GM12878 (cell line): ENCODE measurements around the gene ZNF385C. TPM values are rescaled to one million over a fixed set of nuclear protein-coding genes. Genes with fewer than 3 reads are reported as not detected.

ENCODE experiments used
- ATAC-seq: fragments of 200-7000 bp; cut with Tn5 transposase; 3 replicates; pipeline ENCODE4 v1.9.1; 2020; ENCODE audit warnings: mild to moderate bottlenecking, moderate library complexity
- BruUV-seq: library from RNA; stranded (reverse); fragments of 400-500 nt; replicated peaks from 2 replicates; lab custom pipeline; 2021; lab: Mats Ljungman, UMichigan
- CTCF ChIA-PET: fragments of 300-600 bp; sonication (Branson Sonifier 250); formaldehyde crosslinking; extraction: SDS; loops from one replicate; lab custom pipeline; 2021; ENCODE audit warnings: inconsistent platforms; lab: Yijun Ruan, JAX
- POLR2A ChIA-PET: fragments of 350-600 bp; formaldehyde crosslinking; extraction: SDS; loops from one replicate; lab custom pipeline; 2021; ENCODE audit warnings: inconsistent platforms; lab: Charles Lee
- RAD21 ChIA-PET: fragments of 300-600 bp; sonication (Branson Sonifier 250); formaldehyde crosslinking; loops from one replicate; lab custom pipeline; 2023; ENCODE audit warnings: antibody characterized with exemption; ENCODE audit not compliant: unreplicated experiment; lab: Charles Lee
- SMC1A ChIA-PET: fragments of 300-600 bp; sonication (Branson Sonifier 250); formaldehyde crosslinking; loops from one replicate; lab custom pipeline; 2023; ENCODE audit not compliant: unreplicated experiment, uncharacterized antibody; lab: Charles Lee
- DNase-seq: peaks from one replicate; pipeline ENCODE4 v3.0.0-alpha.2; 2011; ENCODE audit warnings: low read depth, low spot score
- FAIRE-seq: peaks from 3 replicates; lab custom pipeline; 2011; peaks lifted over from hg19 to GRCh38; lab: Jason Lieb, UNC
- H2AFZ ChIP-seq: 2 replicates; pipeline ENCODE4 v1.6.0; 2011; ENCODE audit warnings: low read depth, low read length, control low read depth; ENCODE audit not compliant: control insufficient read depth
- H3K27ac ChIP-seq: 2 replicates; pipeline ENCODE4 v1.5.1; 2011; ENCODE audit warnings: control low read depth; ENCODE audit not compliant: control insufficient read depth, insufficient read depth
- H3K27me3 ChIP-seq, 2 experiments: replicated peaks in 1 of 2; 2 replicates each; pipeline versions ENCODE4 v1.6.0 to v1.6.1; 2011; ENCODE audit warnings: low read length in 1 of 2; ENCODE audit not compliant: control insufficient read depth in 2 of 2, insufficient read depth in 2 of 2
- H3K36me3 ChIP-seq, 2 experiments: 2 replicates each; pipeline ENCODE4 v1.5.1; 2011; ENCODE audit warnings: low read length in 1 of 2; ENCODE audit not compliant: control insufficient read depth in 2 of 2, insufficient read depth in 2 of 2
- H3K4me1 ChIP-seq: 2 replicates; pipeline ENCODE4 v1.6.1; 2011; ENCODE audit warnings: mild to moderate bottlenecking, low read length, moderate library complexity, mixed read lengths; ENCODE audit not compliant: control insufficient read depth, insufficient read depth
- H3K4me2 ChIP-seq: 2 replicates; pipeline ENCODE4 v1.6.0; 2011; ENCODE audit warnings: control low read depth; ENCODE audit not compliant: control insufficient read depth, insufficient read depth
- H3K4me3 ChIP-seq: fragments of 200-600 bp; sonication (generic); 2 replicates; pipeline ENCODE4 v1.5.1; 2016
- H3K79me2 ChIP-seq: 2 replicates; pipeline ENCODE4 v1.6.0; 2011; ENCODE audit warnings: low read length; ENCODE audit not compliant: control insufficient read depth, insufficient read depth
- H3K9ac ChIP-seq: 2 replicates; pipeline ENCODE4 v1.8.0; 2011; ENCODE audit warnings: low read length, control low read depth, mixed read lengths; ENCODE audit not compliant: control insufficient read depth, insufficient read depth
- H3K9me3 ChIP-seq: replicated peaks from 3 replicates; pipeline ENCODE4 v1.5.1; 2011; ENCODE audit warnings: mild to moderate bottlenecking, low read length; ENCODE audit not compliant: control insufficient read depth, insufficient read depth
- H4K20me1 ChIP-seq: 2 replicates; pipeline ENCODE4 v1.6.0; 2011; ENCODE audit not compliant: control insufficient read depth, insufficient read depth
- BACH1 ChIP-seq: fragments of 450-650 bp; IDR thresholded peaks from 2 replicates; pipeline ENCODE4 v1.6.1; 2017; ENCODE audit warnings: mild to moderate bottlenecking, borderline replicate concordance
- ESRRA ChIP-seq: IDR thresholded peaks from 2 replicates; pipeline ENCODE4 v1.6.1; 2012; ENCODE audit warnings: mild to moderate bottlenecking, low read length, improper control_type of control experiment
- IRF3 ChIP-seq: fragments of 450-650 bp; IDR thresholded peaks from 2 replicates; pipeline ENCODE4 v1.6.1; 2014; ENCODE audit warnings: mild to moderate bottlenecking
- NBN ChIP-seq: fragments of 450-650 bp; IDR thresholded peaks from 2 replicates; pipeline ENCODE4 v1.6.1; 2016
- NRF1 ChIP-seq: conservative IDR thresholded peaks from 2 replicates; pipeline ENCODE4 v1.6.1; 2011; ENCODE audit warnings: mild to moderate bottlenecking, low read depth, low read length, improper control_type of control experiment
- PML ChIP-seq: IDR thresholded peaks from 2 replicates; pipeline ENCODE4 v1.6.1; 2012; ENCODE audit warnings: low read length, inconsistent platforms
- REST ChIP-seq: IDR thresholded peaks from 2 replicates; pipeline ENCODE4 v1.6.1; 2012; ENCODE audit warnings: mild to moderate bottlenecking, low read depth, low read length
- SMARCA5 ChIP-seq: fragments of 450-650 bp; IDR thresholded peaks from 2 replicates; pipeline ENCODE4 v1.6.1; 2017; ENCODE audit warnings: mild to moderate bottlenecking
- SP1 ChIP-seq: IDR thresholded peaks from one replicate; pipeline ENCODE4 v1.6.1; 2011; ENCODE audit warnings: low read depth, low read length
- STAT1 ChIP-seq: fragments of 450-650 bp; conservative IDR thresholded peaks from 2 replicates; pipeline ENCODE4 v1.6.1; 2014; ENCODE audit warnings: antibody characterized with exemption, mild to moderate bottlenecking
- TCF12 ChIP-seq: IDR thresholded peaks from 2 replicates; pipeline ENCODE4 v1.6.1; 2011; ENCODE audit warnings: low read depth, mild to moderate bottlenecking, low read length
- USF2 ChIP-seq: IDR thresholded peaks from 2 replicates; pipeline ENCODE4 v1.6.1; 2011; ENCODE audit warnings: low read depth, low read length, improper control_type of control experiment, borderline replicate concordance
- ZBTB4 ChIP-seq: fragments of 450-650 bp; formaldehyde crosslinking; IDR thresholded peaks from 2 replicates; pipeline ENCODE4 v1.4.0; 2022; ENCODE audit warnings: mild to moderate bottlenecking, moderate library complexity
- ZNF207 ChIP-seq: fragments of 450-650 bp; IDR thresholded peaks from 2 replicates; pipeline ENCODE4 v1.6.1; 2014; ENCODE audit warnings: antibody characterized with exemption, mild to moderate bottlenecking, borderline replicate concordance
- WGBS: methylation state at CpG from one replicate; pipeline ENCODE4 v1.1.6; 2016; ENCODE audit warnings: low lambda C conversion rate; ENCODE audit not compliant: insufficient replicate concordance, insufficient coverage; ENCODE audit errors: missing lambda C conversion rate; 5-methylcytosine and 5-hydroxymethylcytosine counted together
- in situ Hi-C: fragments of 300-500 bp; cut with MboI; formaldehyde crosslinking; loops from 9 replicates; pipeline ENCODE4 v1.14.3; 2018; ENCODE audit warnings: mixed read lengths
- intact Hi-C: fragments of 100-400 bp; cut with micrococcal nuclease; formaldehyde crosslinking; loops from one replicate; pipeline ENCODE4 v1.14.2; 2022; ENCODE audit not compliant: unreplicated experiment
- polyA plus RNA-seq, 11 experiments: library from polyadenylated mRNA; depleted of rRNA in 4 of 11; unstranded in 6 of 11; stranded (reverse) in 5 of 11; fragments of >200 nt; fragmentation: Nextera tagmentation in 4 of 11; fragmentation: Illumina TruSeq in 1 of 11; extraction: Ambion mirVana in 4 of 11; extraction: Trizol in 1 of 11; gene quantifications; 1 replicate in 1 of 11; 2 replicates in 10 of 11; pipeline versions ENCODE4 v1.2.1 to v1.2.3, GENCODE V29; 2011 to 2016; ENCODE audit warnings: inconsistent platforms in 2 of 11, missing spikeins in 2 of 11, low read depth in 1 of 11
- total RNA-seq, 4 experiments: library from RNA; depleted of rRNA in 3 of 4; stranded (reverse); fragments of >200 nt in 3 of 4; fragmentation: Illumina TruSeq in 1 of 4; extraction: Trizol in 1 of 4; gene quantifications; 2 replicates each; pipeline versions ENCODE4 v1.2.1 to v1.2.3, GENCODE V29; 2013 to 2021

Gene ZNF385C
- total and polyA plus RNA-seq, 10 of the 15 experiments (the other 5 are each of a cell fraction or from before 2014, with no cell fraction given) = 0.06 to 0.20 (median 0.07) TPM; not detected in 5

GRCh38 chr17:42053731-42054500 lies 44.4 kb downstream of the ZNF385C start (continued):
- no peak for TF ChIP-seq IRF3
- no peak for TF ChIP-seq BACH1

- DNase-seq (no peak), ATAC-seq (no peak), FAIRE-seq (no peak)
- no peak overlapping the region for H3K9ac ChIP-seq
- no TSS peak for BruUV-seq
- in situ Hi-C loops = no loop called here
- SMC1A ChIA-PET = interaction anchor here (0.7 kb wide), 1 partner anchor 35 kb away, joined by 4 read pairs; no protein-coding TSS in a partner anchor
- intact Hi-C loops = no loop called here
- POLR2A ChIA-PET = no interaction called here
- H3K9me3 ChIP-seq = peaks cover 8% of the 10 kb centered on the region; the same call in 2 of the 3 replicates
- H3K27me3 ChIP-seq = peaks cover 4 to 5% of the 10 kb centered on the region in 2 experiments
- CTCF ChIA-PET = no interaction called here
- no peaks in the 10 kb centered on the region for H3K4me1 ChIP-seq
- no peak overlapping the region for H3K4me2 ChIP-seq
- no peaks in the 10 kb centered on the region for H3K36me3 ChIP-seq
- H4K20me1 ChIP-seq = no peaks in the 10 kb centered on the region
- no peak overlapping the region for H3K27ac ChIP-seq
- no peak overlapping the region for H3K4me3 ChIP-seq
- 31% methylated on average over 6 of the region's 6 CpGs for WGBS
- RAD21 ChIA-PET = no interaction called here
- H3K79me2 ChIP-seq = no peaks in the 10 kb centered on the region
- no peak overlapping the region for H2AFZ ChIP-seq
- TF ChIP-seq TCF12 (no peak), NBN (no peak), NRF1 (no peak), SP1 (no peak), SMARCA5 (no peak), ZBTB4 (CRISPR knock-in tag) (no peak), REST (no peak), STAT1 (no peak), ESRRA (no peak), PML (no peak), ZNF207 (no peak), USF2 (no peak)
Measured at GRCh38 chr17:42052346-42052877, 45.9 kb downstream of the ZNF385C start.
